K562 (cell line): Measurements from ENCODE around the gene DLGAP1. TPM values are rescaled to one million over a fixed set of nuclear protein-coding genes. Genes with fewer than 3 reads are reported as not detected.

Experiments
- BRCA1 ChIP-seq, 2 experiments: fragments of 450-650 bp in 1 of 2; sonication (generic) in 1 of 2; formaldehyde crosslinking in 1 of 2; IDR thresholded peaks; 2 replicates each; pipeline versions ENCODE4 v1.5.0 to v1.6.1; 2017 to 2020; ENCODE audit warnings: mild to moderate bottlenecking in 1 of 2, missing genetic modification reagents in 1 of 2
- BRD9 ChIP-seq: fragments of 450-650 bp; IDR thresholded peaks from 2 replicates; pipeline ENCODE4 v1.6.1; 2018; ENCODE audit warnings: low read depth; ENCODE audit not compliant: partially characterized antibody
- CHD1 ChIP-seq: fragments of 200-600 bp; sonication (generic); IDR thresholded peaks from one replicate; pipeline ENCODE4 v1.6.1; 2012; ENCODE audit warnings: mild to moderate bottlenecking, moderate library complexity, low read length, inconsistent platforms
- GTF2A2 ChIP-seq: IDR thresholded peaks from 2 replicates; pipeline ENCODE4 v1.6.1; 2016; ENCODE audit warnings: mild to moderate bottlenecking, missing genetic modification characterization, missing compliant biosample characterization
- HNRNPLL ChIP-seq: fragments of 200-400 bp; formaldehyde crosslinking; IDR thresholded peaks from 2 replicates; pipeline ENCODE4 v1.6.1; 2017; ENCODE audit warnings: low read length, low read depth, mild to moderate bottlenecking; ENCODE audit not compliant: poor library complexity, severe bottlenecking
- JUN ChIP-seq, 2 experiments: sonication (generic) in 1 of 2; formaldehyde crosslinking in 1 of 2; IDR thresholded peaks; 2 replicates each; pipeline versions ENCODE4 v1.6.1 to v1.8.0; 2012 to 2022; ENCODE audit warnings: borderline replicate concordance in 2 of 2, mild to moderate bottlenecking in 2 of 2, improper control_type of control experiment in 1 of 2, low read depth in 1 of 2, low read length in 1 of 2, missing genetic modification reagents in 1 of 2
- RBM22 ChIP-seq: fragments of 200-400 bp; formaldehyde crosslinking; IDR thresholded peaks from 2 replicates; pipeline ENCODE4 v1.6.1; 2018; ENCODE audit warnings: low read length, low read depth; ENCODE audit not compliant: poor library complexity, severe bottlenecking
- ZZZ3 ChIP-seq: fragments of 450-650 bp; IDR thresholded peaks from 2 replicates; pipeline ENCODE4 v1.6.1; 2016; ENCODE audit warnings: antibody characterized with exemption, mild to moderate bottlenecking, moderate library complexity
- polyA plus RNA-seq, 8 experiments: library from polyadenylated mRNA; depleted of rRNA in 4 of 8; stranded (reverse) in 5 of 8; unstranded in 3 of 8; fragments of >200 nt; fragmentation: Nextera tagmentation in 2 of 8; fragmentation: Illumina TruSeq in 1 of 8; extraction: Ambion mirVana in 2 of 8; extraction: Trizol in 1 of 8; gene quantifications; 2 replicates each; pipeline versions ENCODE4 v1.2.1 to v1.2.3, GENCODE V29; 2011 to 2014; ENCODE audit warnings: inconsistent platforms in 1 of 8, missing spikeins in 1 of 8
- total RNA-seq, 7 experiments: library from RNA; depleted of rRNA in 6 of 7; stranded (reverse); fragments of >200 nt in 6 of 7; fragmentation: Illumina TruSeq in 2 of 7; extraction: Trizol in 2 of 7; gene quantifications; 2 replicates each; pipeline versions ENCODE4 v1.2.1 to v1.2.3, GENCODE V29; 2011 to 2021; ENCODE audit warnings: low replicate concordance in 1 of 7
- TF ChIP-seq, protein P1 (sequence below): fragments of 450-650 bp; IDR thresholded peaks from 2 replicates; pipeline ENCODE4 v1.6.1; 2016; ENCODE audit warnings: low read depth
- TF ChIP-seq, protein P2 (sequence below): fragments of 250-450 bp; sonication (Bioruptor Pico); IDR thresholded peaks from 2 replicates; pipeline ENCODE4 v1.4.0; 2020; ENCODE audit warnings: mild to moderate bottlenecking, moderate library complexity, borderline replicate concordance
- TF ChIP-seq, protein P3 (sequence below): fragments of 450-650 bp; formaldehyde crosslinking; IDR thresholded peaks from 2 replicates; pipeline ENCODE4 v1.4.0; 2022; ENCODE audit warnings: mild to moderate bottlenecking, moderate library complexity
- TF ChIP-seq, protein P4 (sequence below), 3 experiments: fragments of 200-800 bp in 1 of 3; sonication (Bioruptor generic) in 1 of 3; sonication (generic) in 1 of 3; formaldehyde crosslinking in 1 of 3; IDR thresholded peaks; 2 replicates each; pipeline versions ENCODE4 v1.6.1 to v1.8.0; 2016 to 2022; ENCODE audit warnings: mild to moderate bottlenecking in 2 of 3, missing compliant biosample characterization in 2 of 3, missing genetic modification characterization in 2 of 3, missing genetic modification reagents in 1 of 3

DLGAP1 gene
- total and polyA plus RNA-seq, 9 of the 15 experiments (the other 6 are each of a cell fraction or from before 2014, with no cell fraction given) = 0.04 to 0.22 (median 0.08) TPM

DNA sequence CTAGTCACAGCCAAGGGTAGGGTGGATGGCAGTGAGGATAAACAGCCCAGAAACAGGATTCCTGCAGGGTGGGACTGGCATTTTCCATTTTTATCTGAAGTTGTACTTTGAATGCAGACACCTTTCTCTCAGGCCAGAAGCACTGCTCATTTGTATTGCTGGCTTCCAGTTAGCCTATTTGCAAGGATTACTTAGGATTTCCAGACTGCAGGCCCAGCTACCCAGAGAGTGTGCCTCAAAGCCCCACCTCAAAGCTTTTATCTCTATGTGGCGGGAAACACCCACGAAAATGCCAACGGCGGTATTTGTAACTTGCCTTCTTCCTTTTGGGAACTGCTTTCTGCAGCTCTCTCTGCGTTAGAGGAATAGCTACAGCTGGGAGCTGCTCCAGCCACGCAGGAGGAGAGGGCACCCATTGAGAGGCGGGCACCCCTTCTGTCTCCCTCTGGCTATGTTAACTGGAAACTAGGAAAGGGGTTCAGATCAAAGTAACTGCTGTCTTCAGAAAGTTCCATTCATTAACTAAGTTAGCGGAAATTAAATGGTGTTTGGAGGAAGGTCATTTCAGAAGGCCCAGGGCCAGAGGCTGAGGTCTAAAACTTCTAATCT is 860.2 kb downstream of the DLGAP1 start (continued):
- no peak for TF ChIP-seq JUN (IDR thresholded peaks at IDR 0.05; ENCODE audit: borderline replicate concordance, low read depth, low read length)
- no peak for TF ChIP-seq JUN (CRISPR knock-in tag; IDR thresholded peaks at IDR 0.05; ENCODE audit: borderline replicate concordance)
- TF ChIP-seq, protein P1, sequence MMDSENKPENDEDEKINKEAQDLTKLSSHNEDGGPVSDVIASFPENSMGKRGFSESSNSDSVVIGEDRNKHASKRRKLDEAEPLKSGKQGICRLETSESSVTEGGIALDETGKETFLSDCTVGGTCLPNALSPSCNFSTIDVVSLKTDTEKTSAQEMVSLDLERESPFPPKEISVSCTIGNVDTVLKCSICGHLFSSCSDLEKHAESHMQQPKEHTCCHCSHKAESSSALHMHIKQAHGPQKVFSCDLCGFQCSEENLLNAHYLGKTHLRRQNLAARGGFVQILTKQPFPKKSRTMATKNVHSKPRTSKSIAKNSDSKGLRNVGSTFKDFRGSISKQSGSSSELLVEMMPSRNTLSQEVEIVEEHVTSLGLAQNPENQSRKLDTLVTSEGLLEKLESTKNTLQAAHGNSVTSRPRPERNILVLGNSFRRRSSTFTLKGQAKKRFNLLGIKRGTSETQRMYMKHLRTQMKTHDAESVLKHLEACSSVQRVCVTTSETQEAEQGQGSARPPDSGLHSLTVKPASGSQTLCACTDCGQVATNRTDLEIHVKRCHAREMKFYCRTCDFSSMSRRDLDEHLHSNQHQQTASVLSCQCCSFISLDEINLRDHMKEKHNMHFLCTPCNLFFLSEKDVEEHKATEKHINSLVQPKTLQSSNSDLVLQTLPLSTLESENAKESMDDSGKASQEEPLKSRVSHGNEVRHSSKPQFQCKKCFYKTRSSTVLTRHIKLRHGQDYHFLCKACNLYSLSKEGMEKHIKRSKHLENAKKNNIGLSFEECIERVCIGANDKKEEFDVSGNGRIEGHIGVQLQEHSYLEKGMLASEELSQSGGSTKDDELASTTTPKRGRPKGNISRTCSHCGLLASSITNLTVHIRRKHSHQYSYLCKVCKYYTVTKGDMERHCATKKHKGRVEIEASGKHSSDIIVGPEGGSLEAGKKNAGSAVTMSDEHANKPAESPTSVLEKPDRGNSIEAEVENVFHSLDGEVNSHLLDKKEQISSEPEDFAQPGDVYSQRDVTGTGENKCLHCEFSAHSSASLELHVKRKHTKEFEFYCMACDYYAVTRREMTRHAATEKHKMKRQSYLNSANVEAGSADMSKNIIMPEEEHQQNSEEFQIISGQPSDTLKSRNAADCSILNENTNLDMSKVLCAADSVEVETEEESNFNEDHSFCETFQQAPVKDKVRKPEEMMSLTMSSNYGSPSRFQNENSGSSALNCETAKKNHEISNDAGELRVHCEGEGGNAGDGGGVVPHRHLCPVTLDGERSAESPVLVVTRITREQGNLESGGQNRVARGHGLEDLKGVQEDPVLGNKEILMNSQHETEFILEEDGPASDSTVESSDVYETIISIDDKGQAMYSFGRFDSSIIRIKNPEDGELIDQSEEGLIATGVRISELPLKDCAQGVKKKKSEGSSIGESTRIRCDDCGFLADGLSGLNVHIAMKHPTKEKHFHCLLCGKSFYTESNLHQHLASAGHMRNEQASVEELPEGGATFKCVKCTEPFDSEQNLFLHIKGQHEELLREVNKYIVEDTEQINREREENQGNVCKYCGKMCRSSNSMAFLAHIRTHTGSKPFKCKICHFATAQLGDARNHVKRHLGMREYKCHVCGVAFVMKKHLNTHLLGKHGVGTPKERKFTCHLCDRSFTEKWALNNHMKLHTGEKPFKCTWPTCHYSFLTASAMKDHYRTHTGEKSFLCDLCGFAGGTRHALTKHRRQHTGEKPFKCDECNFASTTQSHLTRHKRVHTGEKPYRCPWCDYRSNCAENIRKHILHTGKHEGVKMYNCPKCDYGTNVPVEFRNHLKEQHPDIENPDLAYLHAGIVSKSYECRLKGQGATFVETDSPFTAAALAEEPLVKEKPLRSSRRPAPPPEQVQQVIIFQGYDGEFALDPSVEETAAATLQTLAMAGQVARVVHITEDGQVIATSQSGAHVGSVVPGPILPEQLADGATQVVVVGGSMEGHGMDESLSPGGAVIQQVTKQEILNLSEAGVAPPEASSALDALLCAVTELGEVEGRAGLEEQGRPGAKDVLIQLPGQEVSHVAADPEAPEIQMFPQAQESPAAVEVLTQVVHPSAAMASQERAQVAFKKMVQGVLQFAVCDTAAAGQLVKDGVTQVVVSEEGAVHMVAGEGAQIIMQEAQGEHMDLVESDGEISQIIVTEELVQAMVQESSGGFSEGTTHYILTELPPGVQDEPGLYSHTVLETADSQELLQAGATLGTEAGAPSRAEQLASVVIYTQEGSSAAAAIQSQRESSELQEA = no peak
- 0 out of 2 replicates have a peak, but pooled peaks have one; percentile 24 for TF ChIP-seq GTF2A2 (tag)
- TF ChIP-seq ZZZ3 = no peak
- TF ChIP-seq, protein P2, sequence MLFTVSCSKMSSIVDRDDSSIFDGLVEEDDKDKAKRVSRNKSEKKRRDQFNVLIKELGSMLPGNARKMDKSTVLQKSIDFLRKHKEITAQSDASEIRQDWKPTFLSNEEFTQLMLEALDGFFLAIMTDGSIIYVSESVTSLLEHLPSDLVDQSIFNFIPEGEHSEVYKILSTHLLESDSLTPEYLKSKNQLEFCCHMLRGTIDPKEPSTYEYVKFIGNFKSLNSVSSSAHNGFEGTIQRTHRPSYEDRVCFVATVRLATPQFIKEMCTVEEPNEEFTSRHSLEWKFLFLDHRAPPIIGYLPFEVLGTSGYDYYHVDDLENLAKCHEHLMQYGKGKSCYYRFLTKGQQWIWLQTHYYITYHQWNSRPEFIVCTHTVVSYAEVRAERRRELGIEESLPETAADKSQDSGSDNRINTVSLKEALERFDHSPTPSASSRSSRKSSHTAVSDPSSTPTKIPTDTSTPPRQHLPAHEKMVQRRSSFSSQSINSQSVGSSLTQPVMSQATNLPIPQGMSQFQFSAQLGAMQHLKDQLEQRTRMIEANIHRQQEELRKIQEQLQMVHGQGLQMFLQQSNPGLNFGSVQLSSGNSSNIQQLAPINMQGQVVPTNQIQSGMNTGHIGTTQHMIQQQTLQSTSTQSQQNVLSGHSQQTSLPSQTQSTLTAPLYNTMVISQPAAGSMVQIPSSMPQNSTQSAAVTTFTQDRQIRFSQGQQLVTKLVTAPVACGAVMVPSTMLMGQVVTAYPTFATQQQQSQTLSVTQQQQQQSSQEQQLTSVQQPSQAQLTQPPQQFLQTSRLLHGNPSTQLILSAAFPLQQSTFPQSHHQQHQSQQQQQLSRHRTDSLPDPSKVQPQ (CRISPR knock-in tag) = no peak
- no peak for TF ChIP-seq BRD9
- TF ChIP-seq HNRNPLL = peak; percentile 63
- peak; percentile 97 for TF ChIP-seq CHD1
- TF ChIP-seq, protein P3, sequence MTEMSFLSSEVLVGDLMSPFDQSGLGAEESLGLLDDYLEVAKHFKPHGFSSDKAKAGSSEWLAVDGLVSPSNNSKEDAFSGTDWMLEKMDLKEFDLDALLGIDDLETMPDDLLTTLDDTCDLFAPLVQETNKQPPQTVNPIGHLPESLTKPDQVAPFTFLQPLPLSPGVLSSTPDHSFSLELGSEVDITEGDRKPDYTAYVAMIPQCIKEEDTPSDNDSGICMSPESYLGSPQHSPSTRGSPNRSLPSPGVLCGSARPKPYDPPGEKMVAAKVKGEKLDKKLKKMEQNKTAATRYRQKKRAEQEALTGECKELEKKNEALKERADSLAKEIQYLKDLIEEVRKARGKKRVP (CRISPR knock-in tag) = peak; percentile 10; the same call in 1 of the 2 replicates
- TF ChIP-seq RBM22 = no peak
- TF ChIP-seq BRCA1 (IDR thresholded peaks at IDR 0.05) = no peak
- TF ChIP-seq BRCA1 (CRISPR knock-in tag; IDR thresholded peaks at IDR 0.05) = no peak
- TF ChIP-seq, protein P4, sequence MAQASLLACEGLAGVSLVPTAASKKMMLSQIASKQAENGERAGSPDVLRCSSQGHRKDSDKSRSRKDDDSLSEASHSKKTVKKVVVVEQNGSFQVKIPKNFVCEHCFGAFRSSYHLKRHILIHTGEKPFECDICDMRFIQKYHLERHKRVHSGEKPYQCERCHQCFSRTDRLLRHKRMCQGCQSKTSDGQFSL (CRISPR knock-in tag; IDR thresholded peaks at IDR 0.05) = no peak
- TF ChIP-seq, protein P4 (tag; IDR thresholded peaks at IDR 0.05) = peak in 1 of 2 experiments; percentile 57; a peak in 1 of 4 replicates
